Stimulated activated CD8-positive, alpha-beta memory T cell treated with anti-CD3 and anti-CD28 coated beads, Interleukin-12 subunit alpha, Interleukin-12 subunit beta, amount 100 ng/mL, for 24 hours (primary cell): ENCODE results near the gene FGF18.

Source experiments
- DNase-seq: peaks from one replicate; pipeline ENCODE4 v3.0.0-alpha.2; 2020; ENCODE audit errors: extremely low read depth

Gene FGF18

GRCh38 chr5:171469326-171469725, 49.9 kb downstream of the FGF18 start:
- DNase-seq: no peak

DNA sequence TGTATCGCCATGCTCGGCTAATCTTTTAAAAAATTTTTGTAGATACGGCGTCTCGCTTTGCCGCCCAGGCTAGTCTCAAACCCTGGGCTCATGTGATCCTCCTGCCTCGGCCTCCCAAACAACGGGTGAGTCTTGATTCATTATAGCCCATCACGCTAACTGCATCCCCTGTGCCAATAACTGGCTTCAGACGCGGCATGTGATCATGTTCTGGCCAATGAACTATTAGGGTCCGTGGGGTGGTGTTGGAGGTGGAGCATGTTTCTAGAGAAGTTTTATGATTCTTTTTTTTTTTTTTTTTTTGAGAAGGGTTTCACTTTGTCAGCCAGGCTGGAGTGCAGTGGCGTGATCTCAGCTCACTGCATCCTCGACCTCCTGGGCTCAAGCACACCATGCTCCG, 51.0 kb downstream of the FGF18 start:
- DNase-seq: no peak

GRCh38 chr5:171474230-171474813, 54.9 kb downstream of the FGF18 start:
- DNase-seq: no peak

GRCh38 chr5:171475596-171475995, 56.1 kb downstream of the FGF18 start:
- no peak for DNase-seq

DNA sequence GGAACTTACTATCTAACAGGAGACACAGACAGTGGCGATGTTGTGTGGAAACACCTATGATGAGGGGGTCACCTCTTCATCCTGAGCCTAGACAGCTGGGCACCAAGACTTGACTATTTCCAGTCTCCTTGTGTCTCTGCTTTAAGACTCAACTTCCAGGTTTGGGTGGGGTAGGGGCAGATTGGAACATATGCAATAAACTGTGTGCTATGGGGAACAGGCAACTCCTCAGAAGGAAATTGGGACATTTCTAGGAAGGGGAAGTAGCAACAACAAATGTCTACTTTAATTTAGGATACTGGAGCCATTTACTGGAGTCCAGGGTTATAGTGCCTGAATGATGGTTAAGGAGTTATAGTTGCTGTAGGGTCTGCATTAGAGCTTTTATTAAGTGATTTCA, 57.3 kb downstream of the FGF18 start:
- no peak for DNase-seq

DNA sequence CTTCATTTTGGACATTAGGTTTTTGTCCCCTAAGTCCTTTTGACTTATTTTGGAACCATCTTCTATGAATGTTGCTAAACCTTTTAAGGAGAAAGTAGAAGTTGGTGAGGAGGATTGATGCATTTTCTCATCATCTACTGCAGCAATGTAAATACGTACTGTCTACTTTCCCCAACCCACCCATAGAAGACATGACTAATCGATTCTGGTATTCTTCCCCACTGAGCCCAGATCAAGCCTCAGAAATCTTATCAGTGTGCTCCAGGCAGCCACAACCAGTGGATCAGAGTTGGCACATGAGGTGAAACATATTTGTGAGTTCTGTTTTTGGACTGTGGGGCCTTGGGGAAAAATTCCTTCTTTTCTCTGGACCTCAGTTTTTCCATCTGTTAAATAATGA, 57.7 kb downstream of the FGF18 start:
- DNase-seq: no peak

- no peak for DNase-seq
These were observed 58.2 kb downstream of the FGF18 start for GRCh38 chr5:171477666-171478065.

DNA sequence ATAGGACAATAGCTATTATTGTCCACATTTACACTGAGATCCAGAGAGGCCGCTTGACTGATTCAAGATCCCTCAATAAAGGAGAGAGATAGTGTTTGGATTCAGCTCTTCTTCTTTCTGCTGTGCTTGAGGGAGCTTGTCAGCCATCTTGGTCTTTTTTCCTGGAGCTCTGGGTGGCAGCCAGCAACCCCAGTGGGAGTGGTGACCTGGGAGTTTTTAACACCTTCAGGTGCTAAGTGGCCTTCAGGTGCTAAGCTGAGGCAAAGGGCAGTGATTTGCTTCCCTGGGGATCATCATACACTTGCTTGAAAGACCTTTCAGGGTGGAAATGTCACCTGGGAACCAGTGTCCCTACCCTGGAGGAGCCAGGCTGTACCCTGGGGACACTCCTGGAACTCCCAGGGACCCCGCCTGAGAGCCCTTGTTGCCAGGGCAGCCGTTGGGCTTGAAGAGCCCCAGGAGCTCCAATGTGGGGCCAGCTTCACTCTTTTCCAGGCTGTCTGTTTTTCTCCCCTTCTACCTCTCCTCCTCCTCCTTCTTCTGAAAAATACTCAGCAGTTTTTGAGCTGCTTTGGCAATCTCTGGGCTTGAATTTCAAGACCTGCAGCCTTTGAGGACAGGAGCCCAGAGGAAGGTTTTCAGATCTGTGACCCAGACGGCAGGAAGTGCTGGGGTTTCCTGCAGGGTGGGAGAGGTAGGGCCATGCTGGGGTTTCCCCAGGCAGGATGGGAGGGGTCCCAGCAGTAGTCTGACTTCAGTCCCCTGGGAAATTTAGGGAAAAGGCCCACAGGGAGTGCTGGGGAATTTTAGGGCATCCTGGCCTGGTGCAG, 59.7 kb downstream of the FGF18 start:
- no peak for DNase-seq

- DNase-seq: no peak
These were observed 60.3 kb downstream of the FGF18 start for GRCh38 chr5:171479776-171480125.

- no peak for DNase-seq
These were observed 60.8 kb downstream of the FGF18 start for GRCh38 chr5:171480239-171480638.

GRCh38 chr5:171481571-171482433, 62.4 kb downstream of the FGF18 start:
- DNase-seq: no peak

- DNase-seq: no peak
These were observed 62.9 kb downstream of the FGF18 start for GRCh38 chr5:171482434-171482730.

GRCh38 chr5:171483551-171484135, 64.2 kb downstream of the FGF18 start:
- DNase-seq: no peak

GRCh38 chr5:171484460-171484899, 65.0 kb downstream of the FGF18 start:
- peak; percentile 12 for DNase-seq

- DNase-seq: no peak
These were observed 66.2 kb downstream of the FGF18 start for GRCh38 chr5:171485668-171486067.

- DNase-seq: no peak
These were observed 67.2 kb downstream of the FGF18 start for GRCh38 chr5:171486613-171487012.

DNA sequence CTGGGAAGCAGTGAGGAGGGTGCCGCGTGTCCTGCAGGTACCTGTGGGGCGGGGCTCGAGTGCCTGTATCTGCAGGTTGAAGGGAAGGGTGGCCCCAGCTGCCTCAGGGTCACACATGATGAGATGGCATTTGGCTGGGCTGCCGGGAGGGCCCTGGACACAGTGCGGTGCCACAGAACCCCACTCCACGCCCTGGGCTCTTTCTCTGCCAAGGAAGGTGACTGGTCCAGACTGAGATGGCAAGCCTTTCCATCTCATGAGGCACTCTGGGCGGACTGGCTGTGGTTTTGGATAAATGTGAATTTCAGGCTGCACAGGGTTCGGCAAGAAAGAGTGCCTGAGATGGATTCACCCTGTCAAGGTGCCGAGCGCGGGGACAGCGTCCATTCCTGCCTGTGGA, 69.4 kb downstream of the FGF18 start:
- no peak for DNase-seq

DNA sequence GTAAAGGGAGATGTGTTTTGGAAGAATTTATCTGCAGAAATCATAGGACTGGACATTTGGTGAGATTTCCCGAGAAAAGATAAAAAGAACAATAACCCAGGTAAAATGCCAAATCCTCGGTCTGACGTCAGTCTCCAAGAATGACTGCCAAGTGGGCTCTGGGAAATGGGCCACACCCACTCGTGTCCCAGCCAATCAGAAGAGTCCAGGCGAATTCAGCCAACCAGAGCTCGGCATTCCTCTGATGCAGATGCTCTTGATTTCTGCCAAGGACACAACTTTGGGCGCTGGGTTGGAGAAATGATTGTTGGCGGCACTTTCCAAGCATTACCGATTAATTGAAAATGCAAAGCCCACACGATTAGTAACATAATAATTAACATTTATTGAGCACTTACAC, 73.3 kb downstream of the FGF18 start:
- no peak for DNase-seq

DNA sequence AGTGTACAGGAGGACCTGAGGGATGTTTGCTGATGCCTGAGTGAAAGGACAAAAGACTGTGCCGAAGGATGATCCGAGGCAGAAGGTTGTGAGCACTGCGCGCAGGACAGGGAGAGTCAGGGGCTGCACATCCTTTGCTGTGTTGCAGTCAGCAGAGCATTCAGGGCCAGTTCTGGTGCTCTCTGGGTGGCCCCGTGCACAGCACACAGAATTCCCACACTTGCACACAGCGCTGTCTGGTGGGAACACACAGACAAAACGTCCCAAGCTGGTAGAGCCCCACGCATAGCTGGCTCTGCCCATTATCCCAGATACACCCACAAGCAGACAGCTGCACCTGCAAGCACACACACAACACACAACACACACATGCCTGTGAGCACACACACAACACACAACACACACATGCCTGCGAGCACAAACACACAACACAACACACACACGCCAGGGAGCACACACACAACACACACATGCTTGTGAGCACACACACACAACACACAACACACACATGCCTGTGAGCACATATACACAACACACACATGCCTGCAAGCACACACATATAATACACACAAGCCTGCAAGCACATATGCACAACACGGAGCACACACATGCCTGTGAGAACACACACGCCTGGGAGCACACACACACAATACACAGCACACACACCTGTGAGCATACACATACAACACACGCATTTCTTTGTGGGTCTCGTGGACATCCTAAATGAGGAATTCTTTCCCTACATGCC, 74.4 kb downstream of the FGF18 start:
- DNase-seq: no peak

DNA sequence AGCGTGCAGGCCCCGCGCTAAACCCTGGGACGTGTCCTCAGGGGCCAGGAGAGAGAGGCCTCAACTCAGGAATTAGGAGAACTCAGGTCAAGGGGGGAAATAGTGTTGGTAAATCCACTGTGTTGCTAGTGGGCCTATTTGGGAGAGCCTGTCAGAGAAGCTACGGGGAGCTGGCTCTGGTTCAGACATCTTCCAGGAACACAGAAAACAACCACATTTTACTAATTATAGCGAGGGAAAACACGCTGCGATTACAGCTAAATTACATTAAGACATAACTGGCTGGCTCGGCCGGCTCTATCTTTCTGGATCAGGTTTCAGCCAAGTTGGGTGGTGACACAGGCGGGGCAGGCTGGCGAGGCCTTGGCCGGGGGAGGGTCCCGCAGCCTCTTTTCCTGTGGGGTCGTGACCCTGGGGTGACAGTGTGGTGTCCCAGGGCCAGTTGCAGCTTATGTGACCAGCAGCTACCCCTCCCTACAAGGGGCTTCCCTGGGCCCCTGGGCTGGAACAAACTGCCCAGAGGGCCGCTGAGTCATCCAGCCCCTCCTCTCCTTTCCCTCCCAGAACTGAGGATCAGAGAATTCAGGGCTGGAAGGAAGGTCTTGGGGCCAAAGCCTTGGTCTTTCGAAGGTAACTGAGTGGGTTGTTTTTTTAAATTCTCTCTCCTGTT, 75.1 kb downstream of the FGF18 start:
- DNase-seq: no peak

- no peak for DNase-seq
These were observed 75.8 kb downstream of the FGF18 start for GRCh38 chr5:171495122-171495700.
